LNCAP (cell line): ENCODE data around the gene DNAAF2.

ENCODE experiments used
- CTCF ChIP-seq: fragments of 450-650 bp; IDR thresholded peaks from 2 replicates; pipeline ENCODE4 v1.5.1; 2017; ENCODE audit warnings: mild to moderate bottlenecking

DNAAF2 gene

DNA sequence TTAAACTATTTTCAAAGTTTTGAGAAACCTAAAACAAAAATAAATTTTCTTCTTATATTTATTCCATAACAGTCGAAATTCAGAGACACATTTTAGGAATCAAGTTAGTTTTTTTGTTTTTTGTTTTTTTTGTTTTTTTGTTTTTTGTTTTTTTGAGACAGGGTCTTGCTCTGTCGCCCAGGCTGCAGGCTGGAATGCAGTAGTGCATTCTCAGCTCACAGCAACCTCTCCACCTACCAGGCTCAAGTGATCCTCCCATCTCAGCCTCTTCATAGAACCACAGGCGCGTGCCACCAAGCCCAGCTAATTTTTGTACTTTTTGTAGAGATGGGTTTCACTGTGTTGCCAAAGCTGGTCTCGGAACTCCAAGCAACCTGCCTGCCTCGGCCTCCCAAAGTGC lies 18.5 kb upstream of the DNAAF2 start:
- no peak for TF ChIP-seq CTCF

DNA sequence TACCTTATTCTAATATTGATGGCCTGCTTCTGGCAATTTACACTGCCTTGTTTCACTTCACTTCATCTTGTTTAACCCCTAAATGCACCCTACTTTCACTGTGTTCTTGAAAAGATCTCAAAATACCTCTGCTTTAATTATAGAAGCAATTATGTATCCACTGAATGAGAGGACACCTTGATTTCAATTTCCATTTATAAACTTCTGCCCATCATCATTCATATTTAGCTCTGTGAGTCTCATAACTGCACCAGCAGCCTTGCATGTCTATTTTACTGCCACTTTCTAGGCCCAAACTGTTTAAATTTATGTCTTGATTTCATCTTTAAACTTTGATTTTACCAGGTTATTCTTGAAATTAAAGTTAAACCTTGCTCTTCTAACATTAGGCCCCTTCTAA lies 7.1 kb upstream of the DNAAF2 start:
- TF ChIP-seq CTCF = no peak

GRCh38 chr14:49641697-49642129 lies 6.7 kb upstream of the DNAAF2 start:
- TF ChIP-seq CTCF = no peak

- TF ChIP-seq CTCF = no peak
Observed at GRCh38 chr14:49640540-49641417, 5.7 kb upstream of the DNAAF2 start.

DNA sequence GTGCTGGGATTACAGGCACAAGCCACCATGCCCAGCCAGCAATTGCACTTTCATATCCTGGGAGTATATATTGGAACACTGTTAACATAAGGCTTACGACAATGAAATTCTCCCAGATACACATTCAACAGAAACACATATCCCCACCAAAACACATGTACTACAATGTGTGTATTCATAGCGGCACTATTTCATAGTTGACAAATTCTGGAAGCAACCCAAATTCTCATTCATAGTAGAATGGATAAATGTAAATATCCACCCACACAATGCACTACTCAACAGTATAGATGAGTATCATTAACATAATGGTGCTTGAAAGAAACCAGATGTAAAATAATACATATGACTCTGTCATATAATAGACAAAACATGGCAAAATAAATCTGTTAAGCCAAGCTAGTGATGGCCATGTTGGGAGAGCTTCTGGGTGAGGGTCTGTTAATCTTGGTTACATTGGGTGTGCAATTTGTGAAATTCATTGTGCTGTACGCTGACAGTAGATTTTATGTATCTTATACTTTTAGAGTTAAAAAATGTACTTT lies 2.6 kb upstream of the DNAAF2 start:
- TF ChIP-seq CTCF = no peak

GRCh38 chr14:49636866-49637265 lies 1.8 kb upstream of the DNAAF2 start:
- TF ChIP-seq CTCF = no peak

DNA sequence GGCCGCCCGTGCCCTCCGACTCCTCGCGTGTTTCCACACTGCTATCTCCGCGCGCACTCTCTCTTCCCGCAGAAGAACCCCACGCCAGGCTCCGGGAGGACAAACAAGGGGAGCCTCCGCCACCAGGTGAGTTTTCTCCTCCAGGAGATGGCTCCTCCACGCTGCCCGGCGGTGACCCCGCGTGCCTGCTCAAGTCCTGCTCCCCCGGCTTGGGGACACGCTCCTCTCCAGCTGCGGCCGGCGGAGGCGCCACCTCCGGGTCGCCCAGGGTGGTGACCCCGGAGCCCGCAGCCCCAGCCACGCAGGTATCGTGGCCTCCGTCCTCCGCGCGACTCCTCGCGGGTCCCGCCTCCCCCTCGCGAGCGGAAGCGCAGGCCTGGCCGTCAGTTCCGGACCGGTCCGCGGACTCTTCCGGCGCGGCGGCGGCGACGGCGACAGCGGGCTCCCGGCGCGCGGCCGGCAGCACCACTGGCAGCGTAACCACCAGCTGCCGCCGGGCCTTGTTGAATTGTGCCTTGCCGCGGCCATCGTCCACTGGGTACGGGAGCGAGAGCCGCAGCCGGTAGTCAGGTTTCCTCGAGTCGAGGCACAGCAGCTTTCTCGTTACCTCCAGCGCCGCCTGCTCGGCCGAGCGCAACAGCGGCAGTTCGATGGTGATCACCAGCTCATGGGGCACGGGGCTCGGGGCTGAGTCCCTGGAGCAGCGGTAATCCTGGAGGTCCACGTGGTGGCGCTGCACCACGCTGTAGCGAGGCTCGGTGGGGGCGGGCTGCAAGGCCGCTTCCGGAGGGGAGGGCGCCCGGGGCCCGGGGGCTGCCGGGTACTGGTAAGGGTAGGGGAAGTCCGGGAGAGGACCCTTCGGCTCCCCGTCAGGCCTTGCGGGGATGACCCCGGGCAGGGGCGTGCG lies 1.2 kb downstream of the DNAAF2 start:
- peak; percentile 91 for TF ChIP-seq CTCF
